GM19099 (cell line): ENCODE measurements around the gene ASB12.

Experiments
- POLR2A ChIP-seq: IDR thresholded peaks from 3 replicates; pipeline ENCODE4 v1.6.1; 2011; ENCODE audit warnings: low read depth; ENCODE audit not compliant: insufficient read length; ENCODE audit errors: extremely low read depth

The ASB12 gene, protein sequence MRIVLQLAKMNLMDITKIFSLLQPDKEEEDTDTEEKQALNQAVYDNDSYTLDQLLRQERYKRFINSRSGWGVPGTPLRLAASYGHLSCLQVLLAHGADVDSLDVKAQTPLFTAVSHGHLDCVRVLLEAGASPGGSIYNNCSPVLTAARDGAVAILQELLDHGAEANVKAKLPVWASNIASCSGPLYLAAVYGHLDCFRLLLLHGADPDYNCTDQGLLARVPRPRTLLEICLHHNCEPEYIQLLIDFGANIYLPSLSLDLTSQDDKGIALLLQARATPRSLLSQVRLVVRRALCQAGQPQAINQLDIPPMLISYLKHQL

DNA sequence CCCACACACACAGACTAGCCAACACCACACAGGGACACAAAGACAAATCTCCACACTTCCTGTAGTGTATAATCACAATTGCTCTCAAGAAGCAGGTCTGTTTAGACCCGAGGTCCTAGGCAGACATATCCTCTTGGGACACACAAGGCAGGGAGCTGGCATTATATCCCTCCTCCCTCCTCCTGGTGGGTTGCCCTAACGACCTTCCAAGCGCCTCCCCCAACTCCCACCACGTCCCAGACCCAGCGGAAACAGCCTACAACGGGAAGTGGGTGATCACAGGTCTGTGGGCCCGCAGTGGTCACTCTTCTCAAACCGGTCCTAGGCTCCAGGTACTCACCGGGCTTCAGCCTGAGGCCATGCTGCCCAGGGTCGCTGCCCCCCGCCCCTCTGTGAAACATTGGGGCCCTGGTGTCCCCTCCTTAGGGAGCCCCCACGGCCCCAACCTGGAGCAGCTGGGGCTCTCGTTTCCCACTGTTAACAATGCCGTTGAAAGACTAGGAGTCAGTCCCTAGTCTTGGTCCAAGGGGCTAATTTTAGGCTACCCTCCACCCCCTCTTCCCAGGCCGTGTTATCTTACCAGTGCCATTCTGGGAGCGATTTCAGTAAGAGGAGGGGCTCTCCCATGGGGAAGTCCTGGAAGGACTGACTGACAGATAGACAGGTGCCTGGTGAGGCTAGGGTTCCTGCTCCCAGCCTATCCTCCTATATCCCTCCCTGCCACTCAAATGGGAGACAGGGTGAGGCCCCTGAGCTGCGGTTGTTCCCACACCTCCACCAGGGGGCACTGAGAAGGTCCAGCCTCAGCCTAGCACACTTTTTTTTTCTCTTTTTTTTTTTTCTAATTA is at the start of gene ASB12:
TSS of gene ASB12 (minus strand) at position 485 of the 848 bp plus-strand sequence. CDS start 4,957 bp downstream, outside the sequence.
- no peak for TF ChIP-seq POLR2A

DNA sequence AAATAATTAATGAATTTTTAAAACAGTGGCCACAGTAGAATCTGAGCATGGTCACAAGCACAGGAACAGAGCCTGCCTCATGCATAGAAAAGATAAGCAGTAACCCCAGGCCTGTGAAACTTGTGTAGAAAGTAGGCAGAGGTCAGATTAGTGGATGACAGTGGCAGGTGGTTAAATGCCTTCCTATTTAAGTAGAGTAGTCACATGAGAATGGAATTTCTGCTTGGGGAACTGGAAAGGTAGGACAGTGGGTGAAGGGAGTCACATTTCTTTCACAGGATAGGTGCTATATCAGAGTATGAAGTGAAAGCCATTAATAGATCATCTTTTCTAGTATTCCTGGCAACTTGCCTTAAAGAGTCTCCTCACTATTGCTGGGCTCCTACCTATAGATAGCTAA is 34.9 kb upstream of the ASB12 start:
- no peak for TF ChIP-seq POLR2A

DNA sequence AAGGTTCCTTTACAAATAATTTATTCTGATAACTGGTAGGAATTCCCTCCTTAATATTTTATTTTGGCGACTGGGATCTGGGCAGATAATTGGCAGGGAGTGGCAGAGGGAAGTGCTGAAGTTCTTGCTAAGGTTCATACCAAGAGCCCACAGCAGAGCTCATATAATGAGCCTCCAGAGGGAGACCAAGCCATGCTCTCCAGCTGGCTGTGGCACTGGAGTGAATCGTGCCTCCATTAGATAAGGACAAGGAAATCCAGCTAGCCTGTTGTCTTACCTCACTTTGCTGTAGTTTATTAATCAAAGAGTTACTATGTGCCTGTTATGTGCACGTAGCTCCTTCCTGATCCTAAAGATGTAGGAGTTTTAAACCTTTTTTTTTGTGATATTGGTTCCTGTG is 1.3 kb downstream of the ASB12 start:
- no peak for TF ChIP-seq POLR2A

DNA sequence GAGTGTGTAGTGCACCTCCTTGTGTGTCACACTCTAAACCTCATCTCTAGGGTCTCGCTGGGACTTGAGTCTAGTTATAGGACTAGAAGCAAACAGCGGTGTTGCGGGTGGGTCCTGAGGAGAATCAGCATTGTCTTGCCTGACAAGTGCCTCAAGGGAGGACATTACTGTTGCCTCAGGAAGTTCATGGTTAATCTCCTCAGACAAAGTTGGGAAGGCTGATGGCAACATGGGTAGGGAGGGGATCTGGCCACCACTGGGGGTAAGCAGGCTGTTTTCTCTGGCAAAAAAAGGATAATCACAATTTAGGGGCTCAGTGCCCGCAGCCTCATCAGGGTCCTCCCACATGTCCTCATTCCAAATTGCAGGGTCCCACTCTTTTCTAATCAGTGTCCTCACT is 12.4 kb downstream of the ASB12 start:
- no peak for TF ChIP-seq POLR2A

DNA sequence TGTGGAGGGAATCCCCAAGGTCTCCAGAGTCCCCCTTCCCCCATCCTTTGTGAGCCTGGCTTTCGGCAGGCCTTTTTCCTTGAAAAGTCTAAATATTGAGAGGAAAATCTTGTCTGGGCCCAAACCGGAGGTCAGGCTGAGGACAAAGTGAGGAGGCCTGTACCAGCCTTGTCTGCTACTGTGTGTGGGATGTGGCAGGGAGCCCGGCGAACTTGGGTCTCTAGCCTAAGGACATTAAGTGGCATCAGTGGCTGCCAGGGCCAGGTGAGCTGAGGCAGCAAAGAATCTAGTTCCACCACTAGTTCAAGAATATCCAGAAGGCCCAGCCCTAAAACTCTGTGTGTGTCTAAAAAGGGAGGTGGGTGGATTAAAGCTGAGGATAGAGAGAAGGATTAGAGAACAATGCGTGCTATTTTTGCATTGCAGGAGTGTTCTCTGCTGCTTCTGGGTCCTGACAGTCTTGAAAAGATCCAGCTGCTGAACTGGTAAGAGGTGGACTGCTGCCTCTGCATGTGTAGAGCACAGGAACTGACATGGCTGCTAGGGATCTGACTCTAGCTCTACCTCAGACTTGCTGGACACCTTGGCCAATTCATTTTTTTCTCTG is 23.7 kb downstream of the ASB12 start:
- no peak for TF ChIP-seq POLR2A

DNA sequence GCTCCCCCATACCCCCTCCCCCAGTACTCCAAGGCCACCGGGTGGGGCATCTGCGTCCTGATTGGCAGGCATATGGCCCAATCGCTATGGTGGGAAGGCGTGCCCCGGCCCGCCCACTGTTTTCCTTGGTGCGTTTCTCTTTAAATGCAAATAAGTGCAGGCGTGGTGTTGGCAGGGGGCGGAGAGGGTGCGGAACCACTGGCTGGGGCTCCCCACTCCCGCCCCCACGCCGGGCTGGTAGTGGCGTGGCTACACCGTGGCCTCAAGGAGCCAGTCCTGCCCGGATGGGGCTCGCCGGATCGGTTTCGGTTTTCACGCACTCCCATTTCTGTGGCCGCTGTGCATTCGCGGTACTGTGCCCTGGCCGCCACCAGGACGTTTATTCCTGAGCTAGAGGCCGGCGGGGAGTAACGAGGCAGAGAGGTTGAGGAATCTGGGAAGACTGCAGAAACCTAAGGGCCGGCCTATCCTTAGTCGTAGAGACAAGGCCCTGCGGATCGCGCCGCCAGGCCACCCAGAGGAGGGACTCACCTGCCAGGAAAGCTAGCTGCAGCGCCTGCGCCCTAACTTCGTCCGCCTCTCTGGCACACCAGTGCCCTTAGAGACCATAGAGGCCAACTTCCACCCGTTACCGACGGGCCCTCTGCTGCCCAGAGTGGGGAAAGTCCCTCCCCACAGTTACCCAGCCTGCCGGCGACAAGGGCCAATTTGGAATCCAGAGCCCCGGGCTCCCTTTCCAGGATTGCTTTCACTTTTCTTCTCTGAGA is 24.5 kb downstream of the ASB12 start:
- peak; percentile 73 for TF ChIP-seq POLR2A

DNA sequence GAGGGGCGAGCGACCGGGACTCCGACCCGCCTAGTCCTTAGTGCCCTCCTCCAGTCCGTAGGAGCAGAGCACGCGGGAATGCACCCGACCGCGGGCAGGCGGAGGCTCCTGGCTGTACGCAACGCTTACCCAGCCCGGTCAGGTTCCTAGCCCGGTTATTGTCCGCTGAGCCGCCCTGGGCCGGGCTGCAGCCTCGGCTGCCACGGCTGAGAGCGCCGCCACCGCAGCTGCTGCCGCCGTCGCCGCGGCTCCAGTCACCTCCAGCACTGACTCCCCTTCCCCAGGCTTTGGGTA is 25.0 kb downstream of the ASB12 start, which contains the start of gene AMER1:
TSS of gene AMER1 (minus strand) at position 268 of the 294 bp plus-strand sequence. CDS start 12,422 bp downstream, outside the sequence.
- no peak for TF ChIP-seq POLR2A

DNA sequence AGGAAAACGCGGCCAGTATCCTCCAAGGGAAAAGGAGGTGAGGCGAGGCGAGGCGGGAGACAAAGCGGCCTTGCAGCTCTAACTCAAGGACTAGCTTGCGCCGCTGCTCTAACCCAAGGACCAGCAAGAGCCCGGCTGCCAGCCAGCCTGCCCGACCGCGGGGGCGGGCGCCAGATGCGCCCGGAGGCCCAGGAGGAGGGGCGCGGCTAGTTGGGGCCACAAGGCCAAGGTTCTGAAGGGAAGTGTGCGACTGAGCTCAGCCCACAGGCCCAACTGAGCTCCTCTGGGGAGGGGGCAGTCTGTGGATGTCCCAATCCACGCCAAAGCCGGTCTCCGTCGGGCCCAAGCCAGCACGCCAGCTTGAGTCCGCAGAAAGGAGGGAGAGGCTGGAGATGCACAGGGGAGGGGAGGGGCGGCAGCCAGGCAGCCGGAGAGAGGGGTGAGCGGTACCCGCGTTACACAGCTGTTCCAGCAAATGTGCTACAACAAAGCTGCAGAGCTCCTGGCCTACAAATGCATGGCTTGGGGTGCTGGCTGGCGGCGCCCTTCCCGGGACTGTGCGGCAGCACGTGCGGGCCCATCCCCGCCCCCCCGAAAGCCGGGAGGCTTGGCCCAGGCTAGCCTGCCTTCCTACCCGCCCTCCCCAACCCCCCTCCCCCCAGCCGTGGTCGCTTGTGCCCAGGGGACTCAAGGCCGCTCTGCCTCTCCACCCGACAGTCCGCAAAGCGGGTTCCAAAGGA is 25.5 kb downstream of the ASB12 start:
- no peak for TF ChIP-seq POLR2A

DNA sequence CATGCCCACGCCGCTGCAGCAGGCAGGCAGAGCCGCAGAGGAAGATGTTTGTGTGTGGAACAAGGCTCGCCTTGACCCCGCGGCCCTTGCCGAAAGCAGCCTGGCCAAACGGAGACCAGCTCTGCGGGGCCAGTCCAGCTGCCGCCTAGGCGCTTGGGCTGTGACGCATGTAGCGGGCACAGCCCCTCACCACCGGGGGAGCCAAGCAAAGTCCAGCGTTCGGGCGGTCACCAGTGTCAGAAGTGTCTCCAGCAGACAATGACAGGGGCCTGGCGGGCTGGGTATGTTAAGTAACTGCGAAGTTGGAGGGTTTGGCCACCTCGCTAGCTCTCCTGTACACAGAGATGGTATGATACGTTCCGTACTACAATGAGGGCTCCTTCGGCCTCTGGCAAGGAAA is 26.2 kb downstream of the ASB12 start:
- TF ChIP-seq POLR2A, result no peak

DNA sequence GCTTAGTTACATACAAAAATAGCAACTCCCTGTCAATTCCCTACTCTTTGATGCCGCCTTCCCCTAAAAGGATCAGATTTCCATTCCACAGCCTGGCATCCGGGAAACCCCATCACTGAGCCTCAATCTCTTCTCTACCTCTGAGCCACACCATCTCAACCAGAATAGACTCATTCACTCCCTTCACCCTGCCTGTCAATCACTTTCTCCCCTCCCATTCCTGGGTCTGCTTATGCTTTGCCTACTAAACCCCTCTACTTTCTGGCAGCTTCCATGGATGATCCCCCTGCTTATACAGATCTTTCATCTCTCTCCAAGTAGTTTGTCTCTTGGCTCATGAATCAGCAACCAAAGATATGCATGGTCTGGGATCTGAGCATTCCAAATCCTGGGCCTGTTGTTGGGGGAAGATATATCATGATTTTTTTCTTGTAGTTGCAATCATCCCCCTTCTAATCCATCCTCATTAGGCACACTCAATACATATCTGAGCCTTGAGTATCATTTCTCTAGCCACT is 27.5 kb downstream of the ASB12 start:
- no peak for TF ChIP-seq POLR2A

DNA sequence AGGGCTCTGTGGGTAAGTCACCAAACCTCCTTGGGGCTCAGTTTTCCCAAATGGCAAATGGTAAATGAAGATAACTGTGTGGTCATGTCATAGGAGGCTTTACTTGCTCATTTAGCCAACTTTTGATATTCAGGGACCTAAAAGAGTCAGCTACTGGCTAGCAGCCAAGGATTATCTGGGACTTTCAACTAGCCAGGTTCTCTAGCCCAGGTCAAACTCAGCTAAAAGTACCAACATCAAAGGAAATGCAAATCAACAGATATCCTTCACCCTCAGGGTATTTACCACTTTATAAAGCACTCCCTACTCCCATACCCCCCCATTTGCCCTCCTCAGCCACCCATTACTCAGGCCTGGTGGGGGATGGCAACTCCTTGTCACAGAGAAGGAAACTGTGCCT is 32.4 kb downstream of the ASB12 start:
- no peak for TF ChIP-seq POLR2A

DNA sequence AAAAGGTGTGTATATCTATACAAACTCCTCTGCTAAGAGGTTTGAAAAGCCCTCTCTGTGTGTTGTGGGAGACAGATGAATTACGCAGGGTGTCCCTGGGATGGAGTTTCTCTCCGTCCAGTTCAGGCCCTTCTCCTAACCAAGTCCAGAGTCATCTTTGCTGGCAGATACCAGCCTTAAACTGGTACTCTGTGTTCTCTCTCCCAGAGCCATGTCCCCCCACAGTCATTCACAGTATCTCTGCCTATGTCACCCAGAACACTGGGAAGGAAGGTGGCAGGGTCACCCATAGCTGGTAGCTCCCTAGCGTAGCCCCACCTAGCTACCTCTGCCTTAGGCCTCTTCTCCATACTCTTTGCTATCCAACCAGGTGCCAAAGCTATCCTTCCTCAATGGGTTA is 33.8 kb downstream of the ASB12 start:
- no peak for TF ChIP-seq POLR2A

DNA sequence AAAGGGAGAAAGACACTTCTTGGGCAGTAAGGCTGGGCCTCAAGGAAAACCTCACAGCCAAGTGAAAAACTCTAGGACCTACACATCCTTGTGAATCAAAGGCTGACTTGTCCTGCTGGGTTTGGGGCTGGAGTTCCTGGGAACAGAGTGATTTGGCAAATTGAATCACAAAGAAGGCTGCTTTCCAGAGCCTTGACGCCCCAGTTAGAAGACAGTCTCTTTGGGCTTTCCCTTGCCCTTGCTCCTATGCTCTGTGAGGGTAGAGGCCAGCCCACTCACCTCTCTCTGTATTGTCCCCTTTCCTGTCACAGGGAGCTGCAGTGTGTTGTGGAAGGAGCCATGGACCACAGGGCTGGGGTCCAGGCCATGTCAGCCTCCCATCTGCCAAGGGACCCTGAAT is 34.5 kb downstream of the ASB12 start:
- TF ChIP-seq POLR2A, result no peak

DNA sequence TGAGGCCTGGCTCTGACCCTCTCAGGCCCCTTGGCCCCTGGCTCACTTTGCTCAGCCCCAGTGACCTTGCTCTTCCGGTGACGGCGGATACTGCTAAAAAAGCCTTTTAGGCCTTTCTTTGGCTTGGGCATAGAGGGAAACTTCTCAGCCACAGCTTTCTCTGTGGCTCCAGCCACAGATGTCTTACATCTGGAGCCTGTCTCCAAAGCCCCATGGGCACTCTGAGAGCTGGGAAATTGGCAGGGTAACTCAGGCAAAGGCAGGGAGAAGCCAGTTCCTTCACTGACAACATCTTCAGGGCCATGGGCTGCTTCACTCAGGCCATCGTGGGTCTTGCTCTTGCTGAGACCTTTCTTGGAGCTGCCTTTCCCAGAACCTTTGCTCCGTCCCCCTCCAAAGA is 37.7 kb downstream of the ASB12 start:
- TF ChIP-seq POLR2A, result no peak
